Ishikawa (cell line): Measurements from ENCODE around the gene SARDH.

ENCODE experiments used
- CEBPB ChIP-seq: IDR thresholded peaks from 2 replicates; pipeline ENCODE4 v1.6.1; 2012
- EP300 ChIP-seq: IDR thresholded peaks from 2 replicates; pipeline ENCODE4 v1.6.1; 2012; ENCODE audit warnings: borderline replicate concordance
- FOXM1 ChIP-seq: IDR thresholded peaks from 2 replicates; pipeline ENCODE4 v1.6.1; 2012; ENCODE audit warnings: low read depth, borderline replicate concordance
- RAD21 ChIP-seq: IDR thresholded peaks from 2 replicates; pipeline ENCODE4 v1.6.1; 2012; ENCODE audit warnings: low read depth
- TAF1 ChIP-seq: IDR thresholded peaks from 2 replicates; pipeline ENCODE4 v1.6.1; 2012; ENCODE audit warnings: low read depth, mild to moderate bottlenecking
- YY1 ChIP-seq: IDR thresholded peaks from 2 replicates; pipeline ENCODE4 v1.6.1; 2012; ENCODE audit warnings: low read depth
- ZBTB7A ChIP-seq: IDR thresholded peaks from 2 replicates; pipeline ENCODE4 v1.6.1; 2012; ENCODE audit warnings: low read depth
- TF ChIP-seq, protein P1 (sequence below): IDR thresholded peaks from 2 replicates; pipeline ENCODE4 v1.6.1; 2012; ENCODE audit warnings: low read depth, mild to moderate bottlenecking
- TF ChIP-seq, protein P2 (sequence below): IDR thresholded peaks from 2 replicates; pipeline ENCODE4 v1.6.1; 2012
- TF ChIP-seq, protein P3 (sequence below): IDR thresholded peaks from 2 replicates; pipeline ENCODE4 v1.6.1; 2012

DNA sequence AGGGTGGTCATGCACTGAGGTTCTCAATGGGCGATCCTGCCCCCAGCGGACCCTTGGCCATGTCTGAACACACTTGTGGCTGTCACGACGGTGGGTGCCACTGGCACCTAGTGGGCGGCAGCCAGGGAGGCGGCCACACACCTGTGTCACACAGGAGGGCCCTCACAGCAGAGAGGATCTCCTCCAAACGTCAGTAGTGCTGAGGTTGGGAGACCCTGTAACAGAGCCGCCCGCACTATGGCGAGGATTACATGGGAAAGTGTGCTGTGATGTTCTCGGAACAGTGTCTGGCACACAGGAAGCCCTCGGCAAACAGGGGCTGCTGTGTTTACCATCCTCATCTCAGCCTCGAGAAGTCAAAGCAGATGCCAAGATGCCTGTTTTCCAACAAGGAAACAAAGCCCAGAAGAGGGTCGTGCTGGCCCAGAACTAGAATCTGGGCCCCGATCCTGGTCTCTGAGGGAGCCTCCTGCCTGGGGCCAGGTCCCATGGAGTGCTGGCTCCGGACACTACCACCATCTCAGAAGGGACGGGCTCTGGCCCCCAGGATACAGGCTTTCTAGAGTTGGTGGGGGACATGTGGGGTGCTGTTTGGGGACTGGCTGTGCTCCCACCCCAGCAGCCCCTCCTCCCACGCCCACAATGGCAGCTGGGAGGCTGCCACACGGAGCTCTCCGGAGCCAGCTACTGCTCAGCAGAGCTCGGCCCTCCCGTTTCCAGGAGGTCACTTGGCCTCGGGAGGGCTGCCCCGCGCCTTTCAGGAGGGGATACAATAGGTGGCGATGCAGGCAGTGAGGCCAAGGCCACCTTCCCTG, 53.8 kb downstream of the SARDH start:
- TF ChIP-seq, protein P1, sequence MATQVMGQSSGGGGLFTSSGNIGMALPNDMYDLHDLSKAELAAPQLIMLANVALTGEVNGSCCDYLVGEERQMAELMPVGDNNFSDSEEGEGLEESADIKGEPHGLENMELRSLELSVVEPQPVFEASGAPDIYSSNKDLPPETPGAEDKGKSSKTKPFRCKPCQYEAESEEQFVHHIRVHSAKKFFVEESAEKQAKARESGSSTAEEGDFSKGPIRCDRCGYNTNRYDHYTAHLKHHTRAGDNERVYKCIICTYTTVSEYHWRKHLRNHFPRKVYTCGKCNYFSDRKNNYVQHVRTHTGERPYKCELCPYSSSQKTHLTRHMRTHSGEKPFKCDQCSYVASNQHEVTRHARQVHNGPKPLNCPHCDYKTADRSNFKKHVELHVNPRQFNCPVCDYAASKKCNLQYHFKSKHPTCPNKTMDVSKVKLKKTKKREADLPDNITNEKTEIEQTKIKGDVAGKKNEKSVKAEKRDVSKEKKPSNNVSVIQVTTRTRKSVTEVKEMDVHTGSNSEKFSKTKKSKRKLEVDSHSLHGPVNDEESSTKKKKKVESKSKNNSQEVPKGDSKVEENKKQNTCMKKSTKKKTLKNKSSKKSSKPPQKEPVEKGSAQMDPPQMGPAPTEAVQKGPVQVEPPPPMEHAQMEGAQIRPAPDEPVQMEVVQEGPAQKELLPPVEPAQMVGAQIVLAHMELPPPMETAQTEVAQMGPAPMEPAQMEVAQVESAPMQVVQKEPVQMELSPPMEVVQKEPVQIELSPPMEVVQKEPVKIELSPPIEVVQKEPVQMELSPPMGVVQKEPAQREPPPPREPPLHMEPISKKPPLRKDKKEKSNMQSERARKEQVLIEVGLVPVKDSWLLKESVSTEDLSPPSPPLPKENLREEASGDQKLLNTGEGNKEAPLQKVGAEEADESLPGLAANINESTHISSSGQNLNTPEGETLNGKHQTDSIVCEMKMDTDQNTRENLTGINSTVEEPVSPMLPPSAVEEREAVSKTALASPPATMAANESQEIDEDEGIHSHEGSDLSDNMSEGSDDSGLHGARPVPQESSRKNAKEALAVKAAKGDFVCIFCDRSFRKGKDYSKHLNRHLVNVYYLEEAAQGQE, result no peak
- no peak for TF ChIP-seq RAD21
- TF ChIP-seq ZBTB7A, result no peak
- TF ChIP-seq, protein P2, sequence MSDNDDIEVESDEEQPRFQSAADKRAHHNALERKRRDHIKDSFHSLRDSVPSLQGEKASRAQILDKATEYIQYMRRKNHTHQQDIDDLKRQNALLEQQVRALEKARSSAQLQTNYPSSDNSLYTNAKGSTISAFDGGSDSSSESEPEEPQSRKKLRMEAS, result no peak
- no peak for TF ChIP-seq CEBPB
- TF ChIP-seq TAF1, result no peak
- TF ChIP-seq FOXM1, result no peak
- TF ChIP-seq EP300, result no peak
- TF ChIP-seq YY1, result no peak
- TF ChIP-seq, protein P3, sequence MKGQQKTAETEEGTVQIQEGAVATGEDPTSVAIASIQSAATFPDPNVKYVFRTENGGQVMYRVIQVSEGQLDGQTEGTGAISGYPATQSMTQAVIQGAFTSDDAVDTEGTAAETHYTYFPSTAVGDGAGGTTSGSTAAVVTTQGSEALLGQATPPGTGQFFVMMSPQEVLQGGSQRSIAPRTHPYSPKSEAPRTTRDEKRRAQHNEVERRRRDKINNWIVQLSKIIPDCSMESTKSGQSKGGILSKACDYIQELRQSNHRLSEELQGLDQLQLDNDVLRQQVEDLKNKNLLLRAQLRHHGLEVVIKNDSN, result no peak
